C4-2B (cell line): Measurements from ENCODE around the gene GDF10.

Experiments used
- ZFX ChIP-seq: fragments of 450-650 bp; IDR thresholded peaks from 2 replicates; pipeline ENCODE4 v1.6.1; 2017
- TF ChIP-seq, protein P1 (sequence below): fragments of 450-650 bp; conservative IDR thresholded peaks from 2 replicates; pipeline ENCODE4 v1.5.1; 2017; ENCODE audit warnings: mild to moderate bottlenecking

GRCh38 chr10:47301833-47302232 is 1.8 kb downstream of the GDF10 start:
- TF ChIP-seq, protein P1, sequence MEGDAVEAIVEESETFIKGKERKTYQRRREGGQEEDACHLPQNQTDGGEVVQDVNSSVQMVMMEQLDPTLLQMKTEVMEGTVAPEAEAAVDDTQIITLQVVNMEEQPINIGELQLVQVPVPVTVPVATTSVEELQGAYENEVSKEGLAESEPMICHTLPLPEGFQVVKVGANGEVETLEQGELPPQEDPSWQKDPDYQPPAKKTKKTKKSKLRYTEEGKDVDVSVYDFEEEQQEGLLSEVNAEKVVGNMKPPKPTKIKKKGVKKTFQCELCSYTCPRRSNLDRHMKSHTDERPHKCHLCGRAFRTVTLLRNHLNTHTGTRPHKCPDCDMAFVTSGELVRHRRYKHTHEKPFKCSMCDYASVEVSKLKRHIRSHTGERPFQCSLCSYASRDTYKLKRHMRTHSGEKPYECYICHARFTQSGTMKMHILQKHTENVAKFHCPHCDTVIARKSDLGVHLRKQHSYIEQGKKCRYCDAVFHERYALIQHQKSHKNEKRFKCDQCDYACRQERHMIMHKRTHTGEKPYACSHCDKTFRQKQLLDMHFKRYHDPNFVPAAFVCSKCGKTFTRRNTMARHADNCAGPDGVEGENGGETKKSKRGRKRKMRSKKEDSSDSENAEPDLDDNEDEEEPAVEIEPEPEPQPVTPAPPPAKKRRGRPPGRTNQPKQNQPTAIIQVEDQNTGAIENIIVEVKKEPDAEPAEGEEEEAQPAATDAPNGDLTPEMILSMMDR: no peak
- no peak for TF ChIP-seq ZFX
